ENCODE results near the gene RFNG. TPM values are rescaled to one million over a fixed set of nuclear protein-coding genes. Genes with fewer than 3 reads are reported as not detected.

RFNG gene
- total RNA-seq, 2 donors from 2014 or later: 39.9 to 45.3 TPM

DNA sequence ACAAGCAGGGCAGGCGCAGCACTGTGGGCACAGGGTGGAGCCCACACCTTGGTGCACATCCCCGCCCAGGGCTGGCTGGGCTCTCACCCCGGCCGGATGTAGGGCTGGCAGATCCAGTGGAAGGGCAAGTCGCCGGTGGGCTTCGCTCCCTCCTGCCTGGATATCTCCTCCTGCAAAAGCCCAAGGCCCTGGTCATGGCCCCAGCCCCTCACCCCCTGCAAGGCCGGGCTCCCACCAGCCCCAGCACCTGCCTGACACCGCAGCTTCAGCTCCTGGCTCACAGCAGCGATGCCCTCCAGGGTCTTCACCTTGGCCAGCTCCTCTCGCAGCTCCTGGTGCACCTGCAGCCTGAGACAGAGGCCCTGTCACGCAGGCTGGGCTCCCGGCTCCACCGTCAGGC lies 9.0 kb upstream of the RFNG start:
- ATAC-seq (ENCODE audit: insufficient number of reproducible peaks, low FRiP score, low read depth) (no peak), DNase-seq (ENCODE audit: low spot score) (no peak)
- Histone ChIP-seq H3K9me3 (no peaks in the 10 kb centered on the region), H3K27me3 (replicated peaks; ENCODE audit: insufficient read depth) (no peaks in the 10 kb centered on the region), H3K4me1 (ENCODE audit: control insufficient read depth in 1 of 2, low read depth in 2 of 2) (peaks cover 9 to 13% of the 10 kb centered on the region in 2 donors), H3K27ac (no peak overlapping the region), H3K4me3 (no peak overlapping the region), H3K36me3 (peaks cover 41% of the 10 kb centered on the region)
- TF ChIP-seq, protein P1, sequence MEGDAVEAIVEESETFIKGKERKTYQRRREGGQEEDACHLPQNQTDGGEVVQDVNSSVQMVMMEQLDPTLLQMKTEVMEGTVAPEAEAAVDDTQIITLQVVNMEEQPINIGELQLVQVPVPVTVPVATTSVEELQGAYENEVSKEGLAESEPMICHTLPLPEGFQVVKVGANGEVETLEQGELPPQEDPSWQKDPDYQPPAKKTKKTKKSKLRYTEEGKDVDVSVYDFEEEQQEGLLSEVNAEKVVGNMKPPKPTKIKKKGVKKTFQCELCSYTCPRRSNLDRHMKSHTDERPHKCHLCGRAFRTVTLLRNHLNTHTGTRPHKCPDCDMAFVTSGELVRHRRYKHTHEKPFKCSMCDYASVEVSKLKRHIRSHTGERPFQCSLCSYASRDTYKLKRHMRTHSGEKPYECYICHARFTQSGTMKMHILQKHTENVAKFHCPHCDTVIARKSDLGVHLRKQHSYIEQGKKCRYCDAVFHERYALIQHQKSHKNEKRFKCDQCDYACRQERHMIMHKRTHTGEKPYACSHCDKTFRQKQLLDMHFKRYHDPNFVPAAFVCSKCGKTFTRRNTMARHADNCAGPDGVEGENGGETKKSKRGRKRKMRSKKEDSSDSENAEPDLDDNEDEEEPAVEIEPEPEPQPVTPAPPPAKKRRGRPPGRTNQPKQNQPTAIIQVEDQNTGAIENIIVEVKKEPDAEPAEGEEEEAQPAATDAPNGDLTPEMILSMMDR (IDR thresholded peaks at IDR 0.05): no peak

- DNase-seq (ENCODE audit: low spot score): no peak
- Histone ChIP-seq H3K4me1 (ENCODE audit: control insufficient read depth in 1 of 2, low read depth in 2 of 2) (peaks cover 8 to 12% of the 10 kb centered on the region in 2 donors), H3K27me3 (replicated peaks; ENCODE audit: insufficient read depth) (no peaks in the 10 kb centered on the region), H3K36me3 (peaks cover 46% of the 10 kb centered on the region), H3K27ac (no peak overlapping the region), H3K9me3 (no peaks in the 10 kb centered on the region), H3K4me3 (no peak overlapping the region)
- no peak for ATAC-seq (ENCODE audit: insufficient number of reproducible peaks, low FRiP score, low read depth)
- TF ChIP-seq, protein P1 (IDR thresholded peaks at IDR 0.05): no peak
These were observed 8.4 kb upstream of the RFNG start for GRCh38 chr17:82060001-82060380.

DNA sequence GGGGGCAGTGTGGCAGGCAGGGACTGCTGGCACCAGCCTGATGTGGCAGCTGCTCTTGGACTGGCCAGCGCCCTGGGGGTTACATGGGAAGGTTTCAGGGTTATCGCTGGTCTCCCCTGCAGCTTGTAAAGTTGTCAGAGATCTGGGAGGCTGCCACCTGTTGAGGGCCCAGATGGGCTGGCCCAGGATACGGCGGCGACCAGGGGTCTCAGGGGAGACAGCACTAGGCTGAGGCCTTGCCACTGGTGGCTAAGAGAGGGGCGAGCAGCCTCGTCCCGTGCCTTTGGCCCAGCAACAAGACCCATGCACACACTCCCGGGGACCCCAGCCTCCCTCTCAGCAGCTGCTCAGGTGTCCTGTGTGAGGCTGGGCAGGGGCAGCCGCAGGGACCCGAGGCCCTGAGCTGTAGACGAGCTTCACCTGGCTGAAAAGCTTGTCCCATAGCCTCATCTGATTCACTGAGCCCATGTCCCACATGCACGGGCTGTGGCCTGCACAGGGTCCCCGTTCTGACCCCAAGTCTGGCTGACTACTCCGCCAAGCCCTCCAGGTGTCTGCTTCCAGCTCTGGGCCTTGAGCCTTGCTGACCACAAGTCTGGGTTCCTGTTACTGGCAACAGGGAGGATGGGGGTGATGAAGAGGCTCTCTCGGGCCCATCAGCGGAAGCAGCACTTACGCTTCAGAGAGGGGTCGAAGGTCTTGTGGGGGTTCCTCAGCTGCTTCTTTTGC lies 7.8 kb upstream of the RFNG start:
- no peaks in the 10 kb centered on the region for H3K27me3 ChIP-seq (replicated peaks; ENCODE audit: insufficient read depth)
- ATAC-seq (ENCODE audit: insufficient number of reproducible peaks, low FRiP score, low read depth) (no peak), DNase-seq (ENCODE audit: low spot score) (no peak)
- no peaks in the 10 kb centered on the region for H3K9me3 ChIP-seq
- H3K36me3 ChIP-seq: peaks cover 50% of the 10 kb centered on the region
- H3K27ac ChIP-seq: no peak overlapping the region
- TF ChIP-seq, protein P1 (IDR thresholded peaks at IDR 0.05): no peak
- H3K4me1 ChIP-seq (ENCODE audit: control insufficient read depth in 1 of 2, low read depth in 2 of 2): peaks cover 2 to 6% of the 10 kb centered on the region in 2 donors
- H3K4me3 ChIP-seq: no peak overlapping the region

DNA sequence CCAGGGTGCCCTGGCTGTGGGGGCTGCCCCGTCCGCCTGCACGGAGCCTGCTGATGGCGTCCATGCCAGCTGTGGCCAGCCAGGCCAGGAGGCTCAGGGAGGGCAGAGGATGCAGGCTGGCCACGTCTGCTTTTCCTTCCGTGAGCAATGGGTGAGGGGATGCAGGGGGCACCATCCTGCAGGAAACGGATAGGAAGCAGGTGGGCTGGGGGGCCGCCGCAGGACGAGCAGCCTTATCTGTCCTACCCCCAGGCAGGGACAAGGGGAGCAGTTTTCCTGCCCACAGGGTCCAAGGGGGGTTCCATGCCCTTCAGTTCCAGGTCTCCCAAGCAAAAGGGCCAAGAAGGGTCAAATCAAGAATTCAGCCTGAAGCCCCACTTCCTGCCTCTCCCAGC lies 7.2 kb upstream of the RFNG start:
- Histone ChIP-seq H3K27ac (no peak overlapping the region), H3K27me3 (replicated peaks; ENCODE audit: insufficient read depth) (no peaks in the 10 kb centered on the region), H3K4me1 (ENCODE audit: control insufficient read depth in 1 of 2, low read depth in 2 of 2) (peaks cover 0 to 2% of the 10 kb centered on the region in 2 donors), H3K9me3 (no peaks in the 10 kb centered on the region), H3K36me3 (peaks cover 56% of the 10 kb centered on the region), H3K4me3 (no peak overlapping the region)
- no peak for ATAC-seq (ENCODE audit: insufficient number of reproducible peaks, low FRiP score, low read depth)
- DNase-seq (ENCODE audit: low spot score): no peak
- TF ChIP-seq, protein P1 (IDR thresholded peaks at IDR 0.05): no peak

GRCh38 chr17:82058230-82058854 lies 6.7 kb upstream of the RFNG start:
- Histone ChIP-seq H3K4me3 (no peak overlapping the region), H3K4me1 (ENCODE audit: control insufficient read depth in 1 of 2, low read depth in 2 of 2) (peaks cover 0 to 7% of the 10 kb centered on the region in 2 donors), H3K27me3 (replicated peaks; ENCODE audit: insufficient read depth) (no peaks in the 10 kb centered on the region), H3K36me3 (peaks cover 58% of the 10 kb centered on the region), H3K9me3 (no peaks in the 10 kb centered on the region), H3K27ac (no peak overlapping the region)
- ATAC-seq (ENCODE audit: insufficient number of reproducible peaks, low FRiP score, low read depth): no peak
- TF ChIP-seq, protein P1 (IDR thresholded peaks at IDR 0.05): no peak
- no peak for DNase-seq (ENCODE audit: low spot score)

All from thoracic aorta (tissue), 2 donors.